Endothelial cell of umbilical vein (primary cell): ENCODE measurements around the gene CDH1. TPM values are rescaled to one million over a fixed set of nuclear protein-coding genes. Genes with fewer than 3 reads are reported as not detected.

Source experiments
- BruUV-seq: library from RNA; stranded (reverse); fragments of 400-500 nt; replicated peaks from 2 replicates; lab custom pipeline; 2021; lab: Mats Ljungman, UMichigan
- CTCF ChIA-PET: fragments of 300-600, 350-600 bp; sonication (Branson Sonifier 250); formaldehyde crosslinking; loops from one replicate; lab custom pipeline; 2021; ENCODE audit warnings: antibody characterized with exemption, inconsistent platforms; lab: Charles Lee
- POLR2A ChIA-PET: fragments of 300-600, 350-600 bp; sonication (Branson Sonifier 250); formaldehyde crosslinking; loops from one replicate; lab custom pipeline; 2021; ENCODE audit warnings: antibody characterized with exemption, inconsistent platforms; lab: Charles Lee
- DNase-seq: peaks from one replicate; pipeline ENCODE4 v3.0.0-alpha.2; 2011; ENCODE audit warnings: low read depth, low spot score
- FAIRE-seq: peaks from 2 replicates; lab custom pipeline; 2011; peaks lifted over from hg19 to GRCh38; lab: Jason Lieb, UNC
- H2AFZ ChIP-seq: 2 replicates; pipeline ENCODE4 v1.6.0; 2012; ENCODE audit warnings: low read depth, low read length, control low read depth, inconsistent platforms
- H3K27ac ChIP-seq: 2 replicates; pipeline ENCODE4 v1.5.1; 2011; ENCODE audit warnings: low read depth, mild to moderate bottlenecking, control low read depth, low read length, moderate library complexity; ENCODE audit not compliant: insufficient read depth
- H3K27me3 ChIP-seq, 2 experiments: 2 replicates each; pipeline versions ENCODE4 v1.6.0 to v1.6.1; 2011; ENCODE audit warnings: low read length in 2 of 2, mixed read lengths in 1 of 2; ENCODE audit not compliant: control insufficient read depth in 2 of 2, insufficient read depth in 2 of 2
- H3K36me3 ChIP-seq, 2 experiments: 2 replicates in 1 of 2; 3 replicates in 1 of 2; pipeline ENCODE4 v1.5.1; 2011; ENCODE audit warnings: low read length in 2 of 2, mild to moderate bottlenecking in 1 of 2, moderate library complexity in 1 of 2; ENCODE audit not compliant: control insufficient read depth in 2 of 2, insufficient read depth in 2 of 2; ENCODE audit errors: extremely low read depth in 1 of 2
- H3K4me1 ChIP-seq: 3 replicates; pipeline ENCODE4 v1.5.1; 2011; ENCODE audit warnings: mild to moderate bottlenecking, low read length; ENCODE audit not compliant: control insufficient read depth, insufficient read depth; ENCODE audit errors: extremely low read depth
- H3K4me2 ChIP-seq: 2 replicates; pipeline ENCODE4 v1.6.1; 2011; ENCODE audit warnings: low read length, control low read depth, mixed read lengths; ENCODE audit not compliant: insufficient read depth
- H3K4me3 ChIP-seq, 3 experiments: fragments of 200-600 bp in 1 of 3; sonication (generic), shearing (Covaris generic) in 1 of 3; replicated peaks in 1 of 3; 2 replicates each; pipeline ENCODE4 v1.5.1; 2011 to 2016; ENCODE audit warnings: control low read depth in 3 of 3, low read length in 3 of 3, mild to moderate bottlenecking in 2 of 3, inconsistent platforms in 1 of 3, low read depth in 1 of 3, moderate library complexity in 1 of 3; ENCODE audit not compliant: insufficient read depth in 1 of 3
- H3K79me2 ChIP-seq: 2 replicates; pipeline ENCODE4 v1.6.0; 2012; ENCODE audit warnings: low read length, inconsistent platforms; ENCODE audit not compliant: control insufficient read depth, insufficient read depth
- H3K9ac ChIP-seq: replicated peaks from 2 replicates; pipeline ENCODE3; 2011; ENCODE audit warnings: low read length, control low read depth; ENCODE audit not compliant: insufficient read depth; ENCODE audit errors: extremely low read depth
- H3K9me1 ChIP-seq: replicated peaks from 3 replicates; pipeline ENCODE4 v1.6.0; 2011; ENCODE audit warnings: mild to moderate bottlenecking, low read length; ENCODE audit not compliant: control insufficient read depth, insufficient read depth; ENCODE audit errors: extremely low read depth
- H3K9me3 ChIP-seq: replicated peaks from 2 replicates; pipeline ENCODE4 v1.5.1; 2012; ENCODE audit warnings: low read length, inconsistent platforms; ENCODE audit not compliant: control insufficient read depth, insufficient read depth
- H4K20me1 ChIP-seq: replicated peaks from 2 replicates; pipeline ENCODE3; 2011; ENCODE audit warnings: mild to moderate bottlenecking, low read length; ENCODE audit not compliant: control insufficient read depth, insufficient read depth; ENCODE audit errors: extremely low read depth
- CTCF ChIP-seq, 2 donors: IDR thresholded peaks; 1 replicate in 1 of 2; 2 replicates in 1 of 2; pipeline ENCODE4 v1.5.1; 2011; ENCODE audit warnings: low read length in 2 of 2, mild to moderate bottlenecking in 2 of 2, moderate library complexity in 2 of 2, control low read depth in 1 of 2, inconsistent platforms in 1 of 2, low read depth in 1 of 2; ENCODE audit not compliant: insufficient read depth in 1 of 2; ENCODE audit errors: extremely low read depth in 1 of 2
- EZH2 ChIP-seq: IDR thresholded peaks from 2 replicates; pipeline ENCODE4 v1.6.1; 2012; ENCODE audit warnings: borderline replicate concordance, low read depth, mild to moderate bottlenecking, moderate library complexity, low read length, inconsistent platforms; ENCODE audit not compliant: severe bottlenecking
- FOS ChIP-seq: IDR thresholded peaks from 2 replicates; pipeline ENCODE4 v1.6.1; 2011; ENCODE audit warnings: mild to moderate bottlenecking, low read length, moderate library complexity, borderline replicate concordance; ENCODE audit not compliant: insufficient read depth
- GATA2 ChIP-seq: IDR thresholded peaks from 2 replicates; pipeline ENCODE4 v1.7.0; 2011; ENCODE audit warnings: low read depth, mild to moderate bottlenecking, moderate library complexity, mixed read lengths, low read length; ENCODE audit not compliant: insufficient read length, insufficient read depth
- JUN ChIP-seq: IDR thresholded peaks from 2 replicates; pipeline ENCODE4 v1.6.1; 2011; ENCODE audit warnings: borderline replicate concordance, low read depth; ENCODE audit not compliant: insufficient read length, insufficient read depth
- MAX ChIP-seq: IDR thresholded peaks from 2 replicates; pipeline ENCODE4 v1.6.1; 2011; ENCODE audit not compliant: insufficient read depth, insufficient read length
- MYC ChIP-seq: IDR thresholded peaks from one replicate; pipeline ENCODE4 v1.6.1; 2011; ENCODE audit warnings: mild to moderate bottlenecking, low read depth, low read length
- POLR2A ChIP-seq: IDR thresholded peaks from 2 replicates; pipeline ENCODE4 v1.6.1; 2012; ENCODE audit warnings: low read depth, mild to moderate bottlenecking, control low read depth, low read length
- POLR2AphosphoS5 ChIP-seq: IDR thresholded peaks from 2 replicates; pipeline ENCODE4 v1.6.1; 2012; ENCODE audit warnings: low read depth, mild to moderate bottlenecking, control low read depth, low read length, moderate library complexity; ENCODE audit not compliant: insufficient read depth
- dilution Hi-C: fragments of 300-500 bp; cut with MboI; formaldehyde crosslinking; loops from one replicate; pipeline ENCODE4 v1.15.0; 2019; ENCODE audit warnings: low sequenced_read_pairs; ENCODE audit not compliant: extremely low pct_ligation_motif_present
- intact Hi-C: fragments of 100-400 bp; cut with micrococcal nuclease; formaldehyde crosslinking; loops from one replicate; pipeline ENCODE4 v1.10.0; 2022
- polyA plus RNA-seq, 4 experiments: library from polyadenylated mRNA; depleted of rRNA in 3 of 4; stranded (reverse) in 3 of 4; unstranded in 1 of 4; fragments of >200 nt; gene quantifications; 2 replicates each; pipeline versions ENCODE4 v1.2.1 to v1.2.3, GENCODE V29; 2011 to 2012; ENCODE audit warnings: missing spikeins in 1 of 4
- total RNA-seq: library from RNA; stranded (reverse); gene quantifications from 2 replicates; pipeline ENCODE4 v1.2.3, GENCODE V29; 2021

The CDH1 gene
- total and polyA plus RNA-seq, 2 donors (not counting 3 experiments of a cell fraction or from before 2014, with no cell fraction given), result 0.28 to 0.69 TPM

GRCh38 chr16:68736561-68736960 lies 531 bp upstream of the CDH1 start:
- Histone ChIP-seq H3K36me3 (no peaks in the 10 kb centered on the region), H3K4me3 (no peak overlapping the region), H3K9me3 (no peaks in the 10 kb centered on the region), H4K20me1 (no peaks in the 10 kb centered on the region), H3K27me3 (peaks cover 27 to 30% of the 10 kb centered on the region in 2 experiments), H3K9ac (no peak overlapping the region), H3K9me1 (no peaks in the 10 kb centered on the region), H3K4me1 (no peaks in the 10 kb centered on the region), H3K27ac (no peak overlapping the region), H3K79me2 (no peaks in the 10 kb centered on the region), H3K4me2 (no peak overlapping the region), H2AFZ (no peak overlapping the region)
- DNase-seq (no peak), FAIRE-seq (no peak)
- ChIA-PET POLR2A (no interaction called here), CTCF (no interaction called here)
- intact Hi-C loops, result no loop called here
- BruUV-seq, result no TSS peak
- dilution Hi-C loops, result no loop called here
- TF ChIP-seq MYC (no peak), POLR2A (no peak), FOS (no peak), CTCF (IDR thresholded peaks at IDR 0.05; ENCODE audit: extremely low read depth in 1 of 2, insufficient read depth in 1 of 2, low read depth in 1 of 2, low read length in 2 of 2) (no peak), GATA2 (no peak), POLR2AphosphoS5 (no peak), EZH2 (no peak), MAX (no peak), JUN (no peak)
